ENCODE results near the gene CALR3.
A peak's percentile ranks its signal among the peaks of the same experiment; 100 is the strongest.
"Not testable (repeated sequence)": the region's sequence is repeated elsewhere in the genome, so short reads cannot be mapped to it uniquely, and the experiment has no call there.

The CALR3 gene

GRCh38 chr19:16495982-16496612 lies at the start of gene CALR3, which contains the start of gene C19orf44:
CALR3 (minus strand) TSS chr19:16496167; CDS start chr19:16496129, 38 bp downstream.
C19orf44 (plus strand) TSS chr19:16496394; CDS start chr19:16500793, 4,399 bp downstream.
- peak; percentile 96 for DNase-seq

DNA sequence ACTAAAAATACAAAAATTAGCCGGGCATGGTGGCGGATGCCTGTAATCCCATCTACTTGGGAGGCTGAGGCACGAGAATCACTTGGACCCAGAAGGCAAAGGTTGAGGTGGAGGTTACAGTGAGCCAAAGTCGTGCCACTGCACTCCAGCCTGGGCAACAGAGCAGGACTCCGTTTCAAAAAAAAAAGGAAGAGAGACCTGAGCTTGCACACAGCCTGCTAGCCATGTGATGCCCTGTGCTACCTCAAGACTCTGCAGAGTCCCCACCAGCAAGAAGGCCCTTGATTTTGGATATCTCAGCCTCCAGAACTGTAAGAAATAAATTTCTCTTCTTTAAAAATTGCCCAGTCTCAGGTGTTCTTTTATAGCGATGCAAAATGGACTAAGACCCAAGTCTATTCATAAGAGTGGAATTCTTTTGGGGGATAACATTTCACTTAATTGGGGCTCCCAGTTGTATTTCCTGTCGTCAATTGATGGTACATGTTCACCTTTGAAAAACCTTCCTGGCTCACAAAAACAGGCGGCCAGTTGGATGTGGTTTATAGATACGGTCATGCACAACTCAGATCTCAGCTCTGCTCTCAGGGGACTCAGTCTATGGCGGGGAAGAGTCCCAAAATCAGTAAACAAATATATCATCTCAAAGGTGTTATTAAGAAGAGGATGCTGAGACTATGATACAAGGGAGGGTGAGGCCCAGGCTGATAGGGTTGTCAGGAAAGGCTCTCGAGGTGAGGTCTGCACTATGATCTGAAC lies 48.7 kb upstream of the CALR3 start:
- no peak for DNase-seq

DNA sequence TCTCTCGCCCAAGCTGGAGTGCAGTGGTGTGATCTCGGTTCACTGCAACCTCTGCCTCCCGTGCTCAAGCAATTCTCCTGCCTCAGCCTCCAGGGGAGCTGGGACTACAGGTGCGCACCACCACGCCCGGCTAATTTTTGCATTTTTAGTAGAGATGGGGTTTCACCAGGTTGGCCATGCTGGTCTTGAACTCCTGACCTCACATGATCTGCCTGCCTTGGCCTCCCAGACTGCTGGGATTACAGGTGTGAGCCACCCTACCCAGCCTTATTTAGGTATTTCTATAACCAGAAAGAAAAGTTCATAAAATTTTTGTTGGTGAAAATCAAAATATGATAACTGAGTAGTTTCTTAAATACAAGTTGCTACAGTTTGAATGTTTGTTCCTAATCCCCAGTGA lies 47.8 kb upstream of the CALR3 start:
- not testable (repeated sequence) for DNase-seq

GRCh38 chr19:16542910-16543472 lies 47.0 kb upstream of the CALR3 start:
- no peak for DNase-seq

DNA sequence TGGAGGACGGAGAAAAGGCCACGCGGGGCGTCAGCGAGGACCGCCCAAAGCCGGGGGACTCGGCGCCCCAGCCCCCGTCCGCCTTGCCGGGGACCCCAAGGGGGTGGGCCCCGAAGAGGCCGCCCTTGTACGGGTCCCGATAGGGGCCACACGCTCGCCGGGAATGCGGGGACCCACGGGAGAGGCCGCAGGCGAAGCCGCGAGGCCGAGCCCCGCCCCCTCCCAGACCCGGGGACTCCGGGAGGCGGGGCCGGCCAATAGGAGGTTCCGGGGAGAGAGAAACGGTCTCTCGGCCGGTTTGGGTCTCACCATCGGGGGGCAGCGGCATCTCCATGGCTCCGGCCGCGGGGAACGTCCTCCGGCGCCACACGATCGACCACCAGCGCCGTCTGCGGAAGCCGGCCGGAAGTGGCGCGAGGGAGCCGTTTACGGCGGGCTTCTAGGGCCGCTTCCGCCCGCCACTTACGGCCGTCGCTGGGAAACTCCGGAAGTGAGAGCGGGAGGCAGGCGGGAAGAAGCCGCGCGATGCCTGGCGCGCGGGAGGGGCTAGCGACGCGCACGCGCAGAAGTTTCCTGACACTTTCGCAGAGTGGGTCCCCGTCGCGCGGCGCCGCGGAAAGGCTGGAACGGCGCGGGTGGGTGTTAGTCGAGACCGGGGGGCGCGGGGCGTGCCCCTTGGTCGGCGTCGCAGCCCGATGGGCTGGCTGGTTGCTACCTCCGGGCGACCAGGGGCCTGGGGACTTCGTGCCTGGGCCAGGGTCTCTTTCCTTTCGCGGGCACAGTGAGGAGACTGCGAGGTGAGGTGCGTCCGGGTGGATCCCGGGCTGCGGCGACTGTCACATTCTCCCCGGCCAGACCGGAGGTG lies 46.3 kb upstream of the CALR3 start, which contains the start of gene CHERP:
Gene CHERP (minus strand): TSS at position 393 of the 865 bp plus-strand sequence. CDS start 59 bp downstream, at position 334.
- DNase-seq: peak; percentile 95

- DNase-seq: no peak
Measured at GRCh38 chr19:16541526-16542044, 45.6 kb upstream of the CALR3 start.

- DNase-seq: no peak
Measured at GRCh38 chr19:16540948-16541347, 45.0 kb upstream of the CALR3 start.

GRCh38 chr19:16537111-16537510 lies 41.1 kb upstream of the CALR3 start:
- no peak for DNase-seq

- no peak for DNase-seq
Measured at GRCh38 chr19:16536130-16536529, 40.2 kb upstream of the CALR3 start.

DNA sequence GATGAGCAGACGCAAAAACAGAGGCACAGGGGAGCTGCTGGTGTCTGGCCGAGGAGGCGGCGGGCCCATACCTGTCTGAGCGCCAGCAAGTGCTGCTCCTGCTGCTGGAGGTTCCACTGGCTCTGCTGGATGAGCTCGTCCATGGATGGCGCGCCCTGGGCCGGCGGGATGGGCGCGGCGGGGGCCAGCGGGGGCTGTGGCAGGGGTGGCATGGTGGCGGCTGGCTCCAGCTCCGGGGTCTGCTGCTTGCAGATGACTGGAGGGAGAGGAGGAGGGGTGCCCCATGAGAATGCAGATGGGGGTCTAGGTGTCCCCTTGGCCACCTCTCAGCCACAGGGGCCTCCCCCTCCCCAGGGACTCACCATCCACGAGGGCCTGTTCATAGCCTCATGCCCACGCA lies 39.4 kb upstream of the CALR3 start:
- no peak for DNase-seq

DNA sequence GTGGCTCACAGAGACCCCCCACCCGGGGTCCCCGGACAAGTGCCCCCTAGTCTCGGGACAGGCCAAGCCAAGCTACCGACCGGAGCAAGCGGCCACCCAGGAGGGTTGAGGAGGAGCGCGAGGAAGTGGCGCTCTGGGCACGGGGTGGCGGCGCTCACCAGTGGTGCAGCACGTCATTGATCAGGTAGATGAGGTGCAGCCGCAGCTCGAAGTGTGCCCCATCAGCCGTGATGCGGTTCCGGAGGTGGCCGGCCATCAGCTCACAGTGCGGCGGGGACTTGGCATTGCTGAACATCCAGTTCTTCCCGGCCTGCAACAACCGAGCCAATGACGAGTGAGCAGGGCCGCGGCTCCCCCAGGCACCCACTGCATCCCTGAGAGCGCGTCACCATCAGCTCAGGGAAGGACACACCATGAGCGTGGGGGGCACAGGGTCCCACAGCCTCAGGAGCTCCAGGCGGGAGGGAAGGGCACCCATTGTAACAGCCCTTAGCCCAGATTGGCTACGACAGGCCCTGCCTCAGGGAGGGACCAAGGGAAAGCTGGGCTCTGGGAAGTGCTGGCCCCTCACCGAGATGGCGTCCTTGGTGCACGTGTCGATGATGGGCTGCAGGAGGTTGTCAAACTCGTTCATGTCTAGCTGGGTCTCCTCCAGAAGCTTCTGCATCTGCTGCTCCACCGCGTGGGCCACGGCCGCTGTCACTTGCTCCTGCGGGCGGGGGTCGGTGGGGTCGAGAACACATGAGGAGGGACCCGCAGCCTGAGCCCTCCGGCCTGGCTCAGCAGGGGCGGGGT lies 36.7 kb upstream of the CALR3 start:
- DNase-seq: no peak

DNA sequence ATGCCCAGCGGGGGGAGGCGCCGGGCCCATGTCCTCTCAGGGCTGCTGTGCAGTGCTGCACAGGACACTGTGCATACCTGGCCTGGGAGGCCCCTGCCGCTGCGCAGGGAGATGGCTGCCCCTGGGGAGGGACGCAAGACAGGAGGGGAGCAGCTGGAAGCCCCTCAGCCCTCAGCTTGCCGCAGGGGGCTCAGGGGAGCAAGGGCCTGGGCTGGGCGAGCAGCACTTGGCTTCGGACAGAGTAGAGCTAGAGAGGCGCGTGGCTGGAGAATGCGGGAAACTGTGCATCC lies 35.4 kb upstream of the CALR3 start:
- DNase-seq: no peak

DNA sequence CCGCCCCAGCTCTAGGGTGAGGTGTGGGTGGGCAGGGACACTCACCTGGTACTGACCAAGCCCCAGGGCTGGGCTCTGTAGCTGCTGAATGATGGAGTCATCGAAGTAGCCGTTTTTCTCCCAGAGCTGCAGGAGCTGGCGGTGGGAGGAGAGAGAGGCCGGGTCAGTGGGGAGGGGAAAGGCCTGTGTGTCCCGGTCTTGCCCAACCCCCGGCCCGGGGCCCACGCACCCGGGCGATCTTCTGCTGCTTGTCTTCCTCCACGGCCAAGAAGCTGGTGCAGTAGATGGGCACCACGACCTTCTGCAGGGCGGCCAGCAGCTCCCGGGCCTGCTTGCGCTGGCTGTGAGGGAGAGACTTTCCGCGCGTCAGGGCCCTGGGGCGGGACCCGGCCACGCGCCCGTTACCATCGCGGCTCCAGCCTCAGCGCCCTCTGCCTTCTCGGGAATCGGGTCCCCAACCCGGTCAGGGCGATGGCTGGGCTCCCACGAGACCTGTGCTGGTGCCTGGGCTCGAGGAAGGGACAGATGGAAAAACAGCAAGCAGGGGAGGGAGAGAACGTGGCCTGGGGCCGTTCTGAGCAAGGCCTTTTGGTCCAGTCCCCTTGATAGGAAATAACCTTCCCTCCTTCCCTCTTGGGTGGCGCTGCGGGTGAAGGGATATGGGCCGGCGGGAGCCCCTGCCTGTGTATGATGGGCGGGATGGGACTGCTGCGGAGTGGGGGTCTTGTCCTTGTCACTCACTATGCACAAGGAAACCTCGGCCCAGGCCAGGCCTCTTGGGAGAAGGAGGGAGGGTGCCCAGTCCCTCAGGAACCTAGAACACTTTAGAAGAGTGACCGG lies 34.8 kb upstream of the CALR3 start:
- no peak for DNase-seq

- DNase-seq: no peak
Measured at GRCh38 chr19:16529466-16530144, 33.6 kb upstream of the CALR3 start.

- DNase-seq: peak; percentile 46
Measured at GRCh38 chr19:16527971-16528521, 32.1 kb upstream of the CALR3 start.

DNA sequence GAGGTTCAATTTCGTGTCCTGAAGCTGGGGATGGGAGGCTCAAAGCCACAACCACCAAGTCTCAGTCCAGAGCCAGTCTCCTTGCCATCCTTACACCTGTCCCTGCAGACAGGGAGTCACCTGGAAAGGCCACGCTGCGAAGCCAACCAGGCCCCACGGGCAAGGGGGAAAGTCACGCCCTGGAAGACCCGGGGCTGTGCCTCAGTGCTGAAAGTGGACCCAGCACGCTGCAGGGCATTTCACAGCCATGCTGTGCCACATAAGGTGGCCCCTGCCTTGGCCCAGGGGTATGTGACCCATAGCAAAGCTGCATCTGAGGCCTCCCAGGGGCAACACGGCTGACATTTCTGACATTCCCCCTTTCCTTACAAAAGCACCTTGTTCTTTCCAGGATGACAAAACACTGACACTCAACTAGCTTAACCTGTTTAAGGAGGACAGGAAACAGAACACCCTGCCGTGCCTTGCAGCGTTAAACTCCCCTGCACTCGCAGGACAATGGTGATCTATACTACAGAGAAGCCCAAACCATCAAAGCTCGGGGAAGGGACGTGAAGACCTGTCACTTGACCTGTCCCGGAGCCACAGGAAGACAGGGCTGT lies 31.5 kb upstream of the CALR3 start:
- no peak for DNase-seq

DNA sequence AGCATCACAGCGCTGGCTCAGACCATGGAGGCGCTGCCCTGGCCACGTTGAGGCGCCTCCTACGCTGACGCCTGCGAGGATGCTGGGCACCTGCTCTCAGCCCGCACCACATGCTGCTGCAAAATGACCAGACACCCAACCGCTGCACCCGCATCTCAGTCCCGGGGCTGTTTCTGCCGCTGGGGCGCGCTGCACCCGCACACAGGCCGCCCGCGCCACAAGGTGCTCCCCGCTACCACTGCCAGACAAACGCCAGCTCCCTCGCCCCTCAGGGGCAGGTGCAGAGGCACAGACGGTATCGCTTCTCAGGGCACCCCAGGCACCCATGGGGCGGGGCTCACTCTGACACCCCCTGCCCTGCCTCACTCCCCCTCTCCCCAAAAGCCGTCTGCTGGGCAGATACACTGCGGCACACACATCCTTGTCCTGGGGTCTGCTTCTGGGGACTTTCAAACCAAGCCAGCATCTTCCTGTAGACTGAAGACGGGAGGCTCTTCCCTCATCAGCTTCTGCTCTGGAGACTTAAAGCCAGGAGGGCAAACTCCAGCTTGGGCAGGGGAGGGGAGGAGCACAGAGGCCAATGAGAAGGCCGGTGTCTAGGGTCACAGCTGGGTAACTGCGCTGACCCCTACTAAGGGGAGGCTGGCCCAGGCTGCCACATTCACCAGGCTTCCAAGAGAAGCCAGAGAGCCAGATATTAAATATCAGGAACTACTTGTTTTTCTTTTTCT lies 29.9 kb upstream of the CALR3 start:
- DNase-seq: no peak

DNA sequence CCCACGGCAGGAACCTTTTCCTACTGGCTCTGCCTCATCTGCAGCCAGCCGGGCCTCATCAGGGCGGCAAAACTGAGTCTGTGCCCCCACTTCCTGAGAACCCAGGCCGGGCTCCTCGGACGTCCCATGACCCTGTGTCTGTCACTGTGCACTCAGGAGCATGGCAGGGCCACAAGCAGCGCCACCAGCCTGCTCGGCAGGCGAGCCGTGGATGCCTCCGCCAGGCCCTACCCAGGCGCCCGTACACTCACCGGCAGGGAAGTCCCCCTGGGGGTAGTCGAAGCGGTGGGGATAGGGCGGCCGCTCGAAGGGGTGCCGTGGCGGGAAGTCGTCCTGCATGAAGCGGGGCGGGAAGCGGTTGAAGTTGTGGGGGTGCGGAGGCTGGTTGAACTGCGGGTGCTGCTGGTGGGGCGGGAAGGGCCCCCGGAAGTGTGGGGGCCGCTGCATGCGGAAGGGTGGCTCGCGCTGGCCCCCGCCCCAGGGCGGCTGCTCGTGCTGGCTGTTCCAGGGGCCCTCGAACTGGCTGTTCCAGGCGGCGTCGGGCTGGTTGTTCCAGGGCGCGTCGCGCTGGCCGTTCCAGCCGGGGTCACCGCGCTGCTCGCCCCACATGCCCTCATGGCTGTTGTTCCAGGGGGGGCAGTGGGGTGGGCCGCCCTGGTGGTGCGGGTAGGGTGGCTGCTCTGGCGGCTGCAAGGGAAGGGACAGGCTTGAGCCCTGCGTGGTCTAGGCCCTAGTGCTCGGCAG lies 29.2 kb upstream of the CALR3 start:
- no peak for DNase-seq

All from stimulated activated CD4-positive, alpha-beta T cell treated with anti-CD3 and anti-CD28 coated beads, Interleukin-4, amount 100 ng/mL, for 1 hour (primary cell).